Keratinocyte (primary cell): ENCODE measurements around the gene CACNA1C. TPM values are rescaled to one million over a fixed set of nuclear protein-coding genes. Genes with fewer than 3 reads are reported as not detected.

Source experiments
- DNase-seq: peaks from one replicate; pipeline ENCODE4 v3.0.0-alpha.2; 2011; ENCODE audit warnings: low read depth, missing footprints, low spot score
- FAIRE-seq: peaks from 2 replicates; lab custom pipeline; 2011; peaks lifted over from hg19 to GRCh38; lab: Jason Lieb, UNC
- H2AFZ ChIP-seq: 2 replicates; pipeline ENCODE4 v1.6.0; 2012; ENCODE audit warnings: low read length, control low read depth, inconsistent platforms; ENCODE audit not compliant: control insufficient read depth
- H3K27ac ChIP-seq: 2 replicates; pipeline ENCODE4 v1.5.1; 2011; ENCODE audit warnings: low read length; ENCODE audit not compliant: control insufficient read depth, insufficient read depth
- H3K27me3 ChIP-seq: 3 replicates; pipeline ENCODE4 v1.6.0; 2011; ENCODE audit warnings: low read length; ENCODE audit not compliant: control insufficient read depth, insufficient read depth; ENCODE audit errors: extremely low read depth
- H3K36me3 ChIP-seq, 2 experiments: 2 replicates in 1 of 2; 3 replicates in 1 of 2; pipeline ENCODE4 v1.5.1; 2011; ENCODE audit warnings: low read length in 2 of 2, mild to moderate bottlenecking in 1 of 2; ENCODE audit not compliant: control insufficient read depth in 2 of 2, insufficient read depth in 2 of 2; ENCODE audit errors: extremely low read depth in 1 of 2
- H3K4me1 ChIP-seq: 3 replicates; pipeline ENCODE4 v1.5.1; 2011; ENCODE audit warnings: low read length; ENCODE audit not compliant: control insufficient read depth, insufficient read depth; ENCODE audit errors: extremely low read depth
- H3K4me2 ChIP-seq: 3 replicates; pipeline ENCODE4 v1.6.0; 2011; ENCODE audit warnings: low read depth, low read length; ENCODE audit not compliant: control insufficient read depth, insufficient read depth; ENCODE audit errors: extremely low read depth
- H3K4me3 ChIP-seq, 3 experiments: fragments of 200-600 bp in 1 of 3; sonication (generic) in 1 of 3; 2 replicates in 2 of 3; 3 replicates in 1 of 3; pipeline ENCODE4 v1.5.1; 2011 to 2016; ENCODE audit warnings: low read length in 3 of 3, mild to moderate bottlenecking in 3 of 3, control low read depth in 2 of 3, inconsistent platforms in 1 of 3, low read depth in 1 of 3, mixed read lengths in 1 of 3, mixed run types in 1 of 3, moderate library complexity in 1 of 3; ENCODE audit not compliant: control insufficient read depth in 2 of 3, insufficient read depth in 2 of 3; ENCODE audit errors: extremely low read depth in 1 of 3
- H3K79me2 ChIP-seq: 2 replicates; pipeline ENCODE4 v1.6.0; 2012; ENCODE audit warnings: low read length; ENCODE audit not compliant: control insufficient read depth, insufficient read depth
- H3K9ac ChIP-seq: 3 replicates; pipeline ENCODE4 v1.6.0; 2011; ENCODE audit warnings: low read length; ENCODE audit not compliant: control insufficient read depth, insufficient read depth; ENCODE audit errors: extremely low read depth
- H3K9me1 ChIP-seq: 3 replicates; pipeline ENCODE4 v1.6.0; 2011; ENCODE audit warnings: low read length; ENCODE audit not compliant: control insufficient read depth, insufficient read depth; ENCODE audit errors: extremely low read depth
- H3K9me3 ChIP-seq: 2 replicates; pipeline ENCODE4 v1.5.1; 2012; ENCODE audit warnings: low read depth, low read length; ENCODE audit not compliant: control insufficient read depth
- H4K20me1 ChIP-seq: 3 replicates; pipeline ENCODE4 v1.6.0; 2011; ENCODE audit warnings: low read length; ENCODE audit not compliant: control insufficient read depth, insufficient read depth; ENCODE audit errors: extremely low read depth
- CTCF ChIP-seq, 3 experiments: IDR thresholded peaks in 1 of 3; conservative IDR thresholded peaks in 1 of 3; optimal IDR thresholded peaks in 1 of 3; 2 replicates in 2 of 3; 3 replicates in 1 of 3; pipeline versions ENCODE3 to v1.5.1; 2011; ENCODE audit warnings: low read length in 3 of 3, mild to moderate bottlenecking in 3 of 3, moderate library complexity in 2 of 3, control low read depth in 1 of 3, inconsistent platforms in 1 of 3; ENCODE audit not compliant: insufficient read depth in 2 of 3; ENCODE audit errors: extremely low read depth in 1 of 3
- EZH2 ChIP-seq: IDR thresholded peaks from one replicate; pipeline ENCODE4 v1.6.1; 2012; ENCODE audit warnings: inconsistent platforms, mild to moderate bottlenecking, low read length, moderate library complexity
- dilution Hi-C: fragments of 300-500 bp; cut with MboI; formaldehyde crosslinking; loops from one replicate; pipeline ENCODE4 v1.7.0; 2020; ENCODE audit warnings: low sequenced_read_pairs; ENCODE audit not compliant: extremely low pct_ligation_motif_present
- polyA plus RNA-seq, 5 experiments: library from polyadenylated mRNA; depleted of rRNA in 3 of 5; stranded (reverse) in 3 of 5; stranded (forward) in 1 of 5; unstranded in 1 of 5; fragments of >200 nt; gene quantifications; 1 replicate in 1 of 5; 2 replicates in 3 of 5; 3 replicates in 1 of 5; pipeline versions ENCODE4 v1.2.1 to v1.2.3, GENCODE V29; 2011 to 2012; ENCODE audit warnings: missing spikeins in 2 of 5, low read depth in 1 of 5, low replicate concordance in 1 of 5

CACNA1C gene
- polyA plus RNA-seq, 1 donor (not counting 4 experiments of a cell fraction or from before 2014, with no cell fraction given): not detected

DNA sequence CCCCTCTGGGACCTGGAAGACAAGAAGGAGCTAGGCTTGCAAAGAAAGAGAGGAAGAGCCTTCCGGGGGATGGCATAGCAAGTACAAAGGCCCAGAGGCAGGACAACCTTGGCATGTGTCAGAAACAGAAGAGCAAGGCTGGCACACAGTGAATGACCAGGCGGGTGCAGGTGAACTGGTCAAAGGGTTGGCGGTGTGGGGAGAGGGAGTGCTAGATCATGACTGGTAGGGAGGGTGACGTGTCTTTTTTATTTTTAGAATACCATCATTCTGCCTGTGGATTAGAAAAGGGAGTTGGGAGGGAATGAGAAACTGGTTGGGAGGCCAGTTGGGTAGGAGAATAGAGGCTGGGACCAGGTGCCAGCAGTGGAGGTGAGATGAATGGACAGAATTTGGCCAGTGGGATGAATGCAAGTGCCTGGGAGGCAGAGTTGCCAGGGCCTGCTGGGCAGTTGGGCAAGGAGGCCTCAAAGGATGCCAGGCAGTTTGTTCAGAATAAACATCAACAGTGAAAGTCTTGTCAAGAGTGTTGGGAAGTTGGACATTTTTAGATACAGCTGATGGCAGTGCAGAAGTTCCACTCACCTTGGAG, 168.3 kb downstream of the CACNA1C start:
- TF ChIP-seq EZH2: no peak
- no peak for TF ChIP-seq CTCF (optimal IDR thresholded peaks at IDR 0.05 in 1 of 3, IDR thresholded peaks at IDR 0.05 in 1 of 3, conservative IDR thresholded peaks at IDR 0.05 in 1 of 3; ENCODE audit: extremely low read depth in 1 of 3, insufficient read depth in 2 of 3, low read length in 3 of 3)
- Histone ChIP-seq H3K4me1 (no peaks in the 10 kb centered on the region), H3K79me2 (no peaks in the 10 kb centered on the region), H2AFZ (no peak overlapping the region), H3K9me1 (no peaks in the 10 kb centered on the region), H3K4me2 (no peak overlapping the region), H3K27ac (no peak overlapping the region), H3K36me3 (no peaks in the 10 kb centered on the region), H3K27me3 (peaks cover 7% of the 10 kb centered on the region), H4K20me1 (no peaks in the 10 kb centered on the region), H3K4me3 (no peak overlapping the region), H3K9me3 (no peaks in the 10 kb centered on the region), H3K9ac (no peak overlapping the region)
- FAIRE-seq (no peak), DNase-seq (no peak)
- dilution Hi-C loops: no loop called here

- no peak for DNase-seq
- peaks cover 9% of the 10 kb centered on the region for H3K27me3 ChIP-seq
These were observed 169.9 kb downstream of the CACNA1C start for GRCh38 chr12:2222691-2223090.

More at GRCh38 chr12:2222691-2223090, 169.9 kb downstream of the CACNA1C start:
- no peak overlapping the region for H3K4me3 ChIP-seq
- TF ChIP-seq EZH2 (no peak), CTCF (optimal IDR thresholded peaks at IDR 0.05 in 1 of 3, IDR thresholded peaks at IDR 0.05 in 1 of 3, conservative IDR thresholded peaks at IDR 0.05 in 1 of 3; ENCODE audit: extremely low read depth in 1 of 3, insufficient read depth in 2 of 3, low read length in 3 of 3) (no peak)
- H3K79me2 ChIP-seq: no peaks in the 10 kb centered on the region
- H3K27ac ChIP-seq: no peak overlapping the region
- no peaks in the 10 kb centered on the region for H3K36me3 ChIP-seq
- H4K20me1 ChIP-seq: no peaks in the 10 kb centered on the region
- FAIRE-seq: no peak
- H2AFZ ChIP-seq: no peak overlapping the region
- no peaks in the 10 kb centered on the region for H3K9me3 ChIP-seq
- no peaks in the 10 kb centered on the region for H3K9me1 ChIP-seq
- H3K4me2 ChIP-seq: no peak overlapping the region
- H3K9ac ChIP-seq: no peak overlapping the region
- dilution Hi-C loops: no loop called here
- no peaks in the 10 kb centered on the region for H3K4me1 ChIP-seq
